Muscle layer of colon (tissue), 2 donors: ENCODE measurements around the gene HSF4.

Experiments used
- H3K27ac ChIP-seq: one replicate; pipeline ENCODE4 v1.7.0; 2013; ENCODE audit warnings: low read depth, mild to moderate bottlenecking, low read length, moderate library complexity
- H3K27me3 ChIP-seq, 2 donors: one replicate each; pipeline ENCODE4 v1.7.0; 2013; ENCODE audit warnings: low read length in 2 of 2, mild to moderate bottlenecking in 2 of 2; ENCODE audit not compliant: insufficient read depth in 2 of 2, control insufficient read depth in 1 of 2
- H3K36me3 ChIP-seq: one replicate; pipeline ENCODE4 v1.7.0; 2013; ENCODE audit warnings: mild to moderate bottlenecking, low read length; ENCODE audit not compliant: insufficient read depth
- H3K4me1 ChIP-seq: one replicate; pipeline ENCODE4 v1.7.0; 2013; ENCODE audit warnings: mild to moderate bottlenecking, low read length; ENCODE audit not compliant: insufficient read depth
- H3K4me3 ChIP-seq, 2 donors: one replicate each; pipeline ENCODE4 v1.7.0; 2013; ENCODE audit warnings: low read length in 2 of 2, low read depth in 1 of 2, mild to moderate bottlenecking in 1 of 2, moderate library complexity in 1 of 2
- H3K9ac ChIP-seq: one replicate; pipeline ENCODE4 v1.7.0; 2013; ENCODE audit warnings: low read length
- H3K9me3 ChIP-seq: one replicate; pipeline ENCODE4 v1.7.0; 2013; ENCODE audit warnings: mild to moderate bottlenecking, low read length
- donor health status: abdominal sarcoma.
- donor health status: Adenocarcinoma of cecum.

HSF4 gene

GRCh38 chr16:67199011-67199807, 34.7 kb downstream of the HSF4 start, which contains the start of gene ELMO3:
Gene ELMO3 (plus strand): TSS chr16:67199131. CDS start chr16:67199327, 196 bp downstream.
- Histone ChIP-seq H3K9me3 (no peaks in the 10 kb centered on the region), H3K4me3 (no peak within 1 kb of the TSS), H3K27me3 (no peaks in the 10 kb centered on the region), H3K4me1 (no peaks in the 10 kb centered on the region), H3K36me3 (peaks cover 42% of the 10 kb centered on the region), H3K27ac (no peak within 1 kb of the TSS), H3K9ac (no peak within 1 kb of the TSS)

- Histone ChIP-seq H3K9me3 (no peaks in the 10 kb centered on the region), H3K36me3 (peaks cover 36% of the 10 kb centered on the region), H3K27me3 (no peaks in the 10 kb centered on the region), H3K4me3 (no peak overlapping the region), H3K4me1 (no peaks in the 10 kb centered on the region), H3K9ac (no peak overlapping the region), H3K27ac (no peak overlapping the region)
Measured at GRCh38 chr16:67199808-67200198, 35.3 kb downstream of the HSF4 start.

- Histone ChIP-seq H3K4me3 (no peak overlapping the region), H3K9ac (no peak overlapping the region), H3K27ac (no peak overlapping the region), H3K9me3 (no peaks in the 10 kb centered on the region), H3K36me3 (peaks cover 29% of the 10 kb centered on the region), H3K27me3 (no peaks in the 10 kb centered on the region), H3K4me1 (no peaks in the 10 kb centered on the region)
Measured at GRCh38 chr16:67200491-67200890, 35.9 kb downstream of the HSF4 start.

- H3K4me1 ChIP-seq: no peaks in the 10 kb centered on the region
- no peaks in the 10 kb centered on the region for H3K9me3 ChIP-seq
- no peak overlapping the region for H3K27ac ChIP-seq
- no peaks in the 10 kb centered on the region for H3K27me3 ChIP-seq
- no peak overlapping the region for H3K9ac ChIP-seq
- peaks cover 17% of the 10 kb centered on the region for H3K36me3 ChIP-seq
- no peak overlapping the region for H3K4me3 ChIP-seq
Measured at GRCh38 chr16:67201411-67202345, 37.1 kb downstream of the HSF4 start.

- no peaks in the 10 kb centered on the region for H3K4me1 ChIP-seq
- no peak overlapping the region for H3K4me3 ChIP-seq
- H3K9ac ChIP-seq: no peak overlapping the region
- H3K27ac ChIP-seq: no peak overlapping the region
- no peaks in the 10 kb centered on the region for H3K27me3 ChIP-seq
- peaks cover 9% of the 10 kb centered on the region for H3K36me3 ChIP-seq
- no peaks in the 10 kb centered on the region for H3K9me3 ChIP-seq
Measured at GRCh38 chr16:67202426-67202825, 37.9 kb downstream of the HSF4 start.

- no peak overlapping the region for H3K4me3 ChIP-seq
- H3K27me3 ChIP-seq: no peaks in the 10 kb centered on the region
- H3K9ac ChIP-seq: no peak overlapping the region
- H3K36me3 ChIP-seq: peaks cover 3% of the 10 kb centered on the region
- no peaks in the 10 kb centered on the region for H3K4me1 ChIP-seq
- no peaks in the 10 kb centered on the region for H3K9me3 ChIP-seq
- H3K27ac ChIP-seq: no peak overlapping the region
Measured at GRCh38 chr16:67202956-67203493, 38.5 kb downstream of the HSF4 start.

- H3K9ac ChIP-seq: no peak overlapping the region
- H3K36me3 ChIP-seq: no peaks in the 10 kb centered on the region
- H3K4me3 ChIP-seq: no peak overlapping the region
- no peaks in the 10 kb centered on the region for H3K27me3 ChIP-seq
- H3K4me1 ChIP-seq: no peaks in the 10 kb centered on the region
- no peak overlapping the region for H3K27ac ChIP-seq
- H3K9me3 ChIP-seq: no peaks in the 10 kb centered on the region
Measured at GRCh38 chr16:67204076-67204475, 39.5 kb downstream of the HSF4 start.

- H3K9me3 ChIP-seq: no peaks in the 10 kb centered on the region
- no peak overlapping the region for H3K9ac ChIP-seq
- H3K4me1 ChIP-seq: no peaks in the 10 kb centered on the region
- no peak overlapping the region for H3K4me3 ChIP-seq
- no peak overlapping the region for H3K27ac ChIP-seq
- H3K36me3 ChIP-seq: no peaks in the 10 kb centered on the region
- no peaks in the 10 kb centered on the region for H3K27me3 ChIP-seq
Measured at GRCh38 chr16:67206129-67206837, 41.7 kb downstream of the HSF4 start.

- H3K4me1 ChIP-seq: no peaks in the 10 kb centered on the region
- no peaks in the 10 kb centered on the region for H3K36me3 ChIP-seq
- H3K9me3 ChIP-seq: no peaks in the 10 kb centered on the region
- no peak overlapping the region for H3K4me3 ChIP-seq
- no peak overlapping the region for H3K9ac ChIP-seq
- H3K27me3 ChIP-seq: no peaks in the 10 kb centered on the region
- no peak overlapping the region for H3K27ac ChIP-seq
Measured at GRCh38 chr16:67206838-67207248, 42.3 kb downstream of the HSF4 start.

- H3K4me3 ChIP-seq: no peak overlapping the region
- no peak overlapping the region for H3K27ac ChIP-seq
- H3K36me3 ChIP-seq: no peaks in the 10 kb centered on the region
- H3K9ac ChIP-seq: no peak overlapping the region
- H3K4me1 ChIP-seq: no peaks in the 10 kb centered on the region
- no peaks in the 10 kb centered on the region for H3K9me3 ChIP-seq
- no peaks in the 10 kb centered on the region for H3K27me3 ChIP-seq
Measured at GRCh38 chr16:67207249-67208091, 42.9 kb downstream of the HSF4 start.
